GM10248 (cell line): ENCODE data around the gene EWSR1.

Experiments used
- CTCF ChIA-PET: fragments of 300-600 bp; sonication (Branson Sonifier 250); formaldehyde crosslinking; extraction: SDS; loops from one replicate; lab custom pipeline; 2021; ENCODE audit warnings: antibody characterized with exemption; lab: Yijun Ruan, JAX
- POLR2A ChIA-PET: fragments of 350-650 bp; sonication (Branson Sonifier 250); formaldehyde crosslinking; extraction: SDS; loops from one replicate; lab custom pipeline; 2020; ENCODE audit warnings: antibody characterized with exemption; lab: Yijun Ruan, JAX
- DNase-seq: peaks from one replicate; pipeline ENCODE4 v3.0.0; 2012; ENCODE audit errors: extremely low spot score
- CTCF ChIP-seq: IDR thresholded peaks from 2 replicates; pipeline ENCODE4 v1.5.1; 2012; ENCODE audit warnings: mild to moderate bottlenecking, low read depth; ENCODE audit errors: extremely low read depth, missing control alignments, control extremely low read depth

EWSR1 gene

DNA sequence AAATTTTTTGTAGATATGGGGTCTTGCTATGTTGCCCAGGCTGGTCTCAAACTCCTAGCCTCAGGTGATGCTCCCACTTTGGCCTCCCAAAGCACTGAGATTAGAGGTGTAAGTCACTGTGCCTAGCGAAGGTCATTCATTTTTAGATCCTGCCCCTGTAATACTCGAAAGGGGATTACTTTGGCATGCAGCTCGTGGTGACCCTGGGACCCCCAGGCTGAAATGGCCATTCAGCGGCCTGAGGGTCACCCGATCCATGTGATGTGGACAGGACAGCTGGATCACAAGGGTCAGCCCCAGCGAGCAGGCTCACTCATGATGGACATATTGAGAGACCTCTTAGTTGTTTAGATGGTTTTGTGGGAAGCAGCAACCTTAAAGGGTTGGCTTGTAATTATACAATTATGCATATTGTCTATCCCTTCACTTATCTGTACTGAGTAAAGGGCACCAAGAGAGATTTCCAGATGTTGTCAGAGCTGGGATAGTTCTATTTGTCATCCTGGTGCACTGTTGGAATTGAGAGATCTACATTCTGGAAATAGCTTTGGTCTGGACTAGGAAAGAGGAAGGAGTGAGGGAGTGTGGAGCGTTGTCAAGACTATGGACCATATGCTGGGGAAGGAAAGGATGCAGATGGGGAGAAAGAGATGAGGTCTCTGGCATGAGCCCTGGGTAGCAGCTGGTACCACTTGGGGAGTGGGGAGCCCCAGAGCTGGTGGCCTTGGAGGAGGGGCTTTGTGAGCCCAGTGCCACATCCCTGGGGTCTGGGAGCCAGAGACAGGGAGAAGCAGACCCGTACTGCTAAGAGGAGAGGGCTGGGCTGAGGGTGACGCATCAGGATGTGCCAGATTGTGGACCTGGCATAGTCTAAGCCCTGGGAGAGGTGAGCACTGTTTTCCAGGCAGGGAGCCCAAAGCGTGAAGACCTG, 15.8 kb upstream of the EWSR1 start:
- TF ChIP-seq CTCF = no peak
- ChIA-PET CTCF (no interaction called here), POLR2A (interaction anchor here (0.6 kb wide), 1 partner anchor 19 kb away, joined by 6 read pairs; no protein-coding TSS in a partner anchor)
- no peak for DNase-seq

DNA sequence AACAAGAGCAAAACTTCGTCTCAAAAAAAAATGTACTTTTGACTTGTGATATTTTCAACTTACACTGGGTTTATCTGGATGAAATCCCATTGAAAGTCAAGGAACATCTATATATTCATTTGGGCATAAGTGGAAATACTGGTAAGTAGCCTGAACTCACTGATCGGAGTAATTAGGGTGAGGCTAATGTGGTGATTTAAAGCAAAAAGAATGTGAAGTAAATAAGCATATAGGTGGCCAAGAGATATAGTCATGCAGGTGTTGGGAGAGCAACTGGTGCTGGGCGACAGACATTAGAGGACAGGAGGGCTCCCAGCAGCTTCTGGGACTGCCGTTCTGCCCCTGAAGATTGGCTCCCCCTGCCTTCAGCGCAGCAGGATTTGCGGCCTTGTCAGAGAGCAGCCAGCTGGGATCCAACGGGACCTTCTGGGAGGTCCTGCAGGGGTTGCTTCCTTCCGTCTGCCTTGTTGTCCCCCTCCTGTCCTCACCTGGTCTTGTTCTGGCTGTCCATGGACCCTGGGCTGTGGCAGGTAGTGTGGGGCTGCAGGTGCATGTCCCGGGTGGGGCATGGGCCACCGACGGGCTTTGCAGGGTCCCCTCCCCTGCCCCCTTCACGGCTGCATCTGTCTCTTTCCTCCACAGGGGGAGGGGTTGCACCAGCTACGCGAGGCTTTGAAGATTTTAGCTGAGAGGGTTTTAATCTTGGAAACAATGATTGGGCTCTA, 14.3 kb upstream of the EWSR1 start:
- ChIA-PET POLR2A (no interaction called here), CTCF (interaction anchor here (6.5 kb wide), 1 partner anchor 8 kb away, joined by 39 read pairs; no protein-coding TSS in a partner anchor)
- TF ChIP-seq CTCF = no peak
- no peak for DNase-seq

DNA sequence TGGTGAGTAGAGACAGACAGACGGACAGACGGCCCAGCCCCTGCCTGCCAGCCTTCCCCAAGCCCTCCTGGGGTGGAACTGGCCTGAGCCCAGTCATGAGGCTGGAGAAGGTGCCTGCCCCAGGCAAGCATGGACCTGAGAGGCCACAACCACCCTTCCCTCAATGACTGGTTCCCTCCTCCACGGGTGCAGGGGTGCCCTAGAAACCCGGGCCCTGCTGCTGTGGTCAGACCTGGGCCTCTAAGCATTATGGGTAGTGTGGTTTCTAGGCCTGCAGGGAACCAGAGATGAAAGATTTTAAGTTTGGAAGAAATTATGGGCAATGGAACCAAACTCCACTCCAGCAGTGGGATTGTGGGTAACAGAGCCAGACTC, 13.8 kb upstream of the EWSR1 start:
- CTCF ChIA-PET = interaction anchor here (6.5 kb wide), 1 partner anchor 8 kb away, joined by 39 read pairs; no protein-coding TSS in a partner anchor
- no peak for TF ChIP-seq CTCF
- peak; percentile 17 for DNase-seq
- POLR2A ChIA-PET = no interaction called here

GRCh38 chr22:29255064-29255621, 12.9 kb upstream of the EWSR1 start:
- CTCF ChIA-PET = interaction anchor here (6.5 kb wide), 1 partner anchor 9 kb away, joined by 39 read pairs; no protein-coding TSS in a partner anchor
- no peak for TF ChIP-seq CTCF
- no peak for DNase-seq
- POLR2A ChIA-PET = no interaction called here

- POLR2A ChIA-PET = interaction anchor here (0.7 kb wide), 1 partner anchor 11 kb away, joined by 7 read pairs; no protein-coding TSS in a partner anchor
- CTCF ChIA-PET = interaction anchor here (0.9 to 6.5 kb wide), 2 partner anchors 11 to 103 kb away, joined by 3 to 39 read pairs; no protein-coding TSS in a partner anchor
- TF ChIP-seq CTCF = no peak
- no peak for DNase-seq
Observed at GRCh38 chr22:29256606-29257325, 11.3 kb upstream of the EWSR1 start.
